Epithelial cell of proximal tubule (primary cell): ENCODE results near the gene LRRTM3. TPM values are rescaled to one million over a fixed set of nuclear protein-coding genes. Genes with fewer than 3 reads are reported as not detected.

Experiments
- DNase-seq: peaks from one replicate; pipeline ENCODE4 v3.0.0-alpha.2; 2011; ENCODE audit warnings: low read depth
- H3K4me3 ChIP-seq: 2 replicates; pipeline ENCODE4 v1.5.1; 2011; ENCODE audit warnings: low read depth, mild to moderate bottlenecking, low read length
- total RNA-seq: library from RNA; depleted of rRNA; stranded (reverse); fragments of >200 nt; gene quantifications from 2 replicates; pipeline ENCODE4 v1.2.3, GENCODE V29; 2015
- TF ChIP-seq, protein P1 (sequence below): conservative IDR thresholded peaks from 2 replicates; pipeline ENCODE4 v1.5.1; 2012; ENCODE audit warnings: low read depth, mild to moderate bottlenecking, low read length

Gene LRRTM3
- total RNA-seq, 1 donor from 2014 or later: 0.06 TPM

DNA sequence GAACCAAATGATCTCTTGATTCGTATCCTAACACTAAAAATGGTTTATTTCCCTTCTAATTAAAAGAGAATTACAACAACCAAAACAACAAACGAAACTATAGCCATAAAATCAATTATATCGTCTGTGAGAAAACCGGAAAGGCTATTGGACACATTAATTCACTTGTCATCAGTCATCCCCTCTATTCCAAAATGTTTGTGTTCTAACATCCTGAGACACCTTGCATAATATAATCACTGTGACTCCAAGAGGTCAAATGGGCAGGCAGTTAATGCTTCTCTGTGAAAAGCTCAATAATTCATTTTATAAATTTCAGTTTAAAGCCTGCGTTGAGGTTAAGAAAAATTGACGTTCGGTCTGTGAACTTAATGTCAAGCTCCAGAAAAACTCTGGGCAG lies 463 bp upstream of the LRRTM3 start:
- H3K4me3 ChIP-seq: no peak overlapping the region
- TF ChIP-seq, protein P1, sequence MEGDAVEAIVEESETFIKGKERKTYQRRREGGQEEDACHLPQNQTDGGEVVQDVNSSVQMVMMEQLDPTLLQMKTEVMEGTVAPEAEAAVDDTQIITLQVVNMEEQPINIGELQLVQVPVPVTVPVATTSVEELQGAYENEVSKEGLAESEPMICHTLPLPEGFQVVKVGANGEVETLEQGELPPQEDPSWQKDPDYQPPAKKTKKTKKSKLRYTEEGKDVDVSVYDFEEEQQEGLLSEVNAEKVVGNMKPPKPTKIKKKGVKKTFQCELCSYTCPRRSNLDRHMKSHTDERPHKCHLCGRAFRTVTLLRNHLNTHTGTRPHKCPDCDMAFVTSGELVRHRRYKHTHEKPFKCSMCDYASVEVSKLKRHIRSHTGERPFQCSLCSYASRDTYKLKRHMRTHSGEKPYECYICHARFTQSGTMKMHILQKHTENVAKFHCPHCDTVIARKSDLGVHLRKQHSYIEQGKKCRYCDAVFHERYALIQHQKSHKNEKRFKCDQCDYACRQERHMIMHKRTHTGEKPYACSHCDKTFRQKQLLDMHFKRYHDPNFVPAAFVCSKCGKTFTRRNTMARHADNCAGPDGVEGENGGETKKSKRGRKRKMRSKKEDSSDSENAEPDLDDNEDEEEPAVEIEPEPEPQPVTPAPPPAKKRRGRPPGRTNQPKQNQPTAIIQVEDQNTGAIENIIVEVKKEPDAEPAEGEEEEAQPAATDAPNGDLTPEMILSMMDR: no peak
- DNase-seq: no peak

DNA sequence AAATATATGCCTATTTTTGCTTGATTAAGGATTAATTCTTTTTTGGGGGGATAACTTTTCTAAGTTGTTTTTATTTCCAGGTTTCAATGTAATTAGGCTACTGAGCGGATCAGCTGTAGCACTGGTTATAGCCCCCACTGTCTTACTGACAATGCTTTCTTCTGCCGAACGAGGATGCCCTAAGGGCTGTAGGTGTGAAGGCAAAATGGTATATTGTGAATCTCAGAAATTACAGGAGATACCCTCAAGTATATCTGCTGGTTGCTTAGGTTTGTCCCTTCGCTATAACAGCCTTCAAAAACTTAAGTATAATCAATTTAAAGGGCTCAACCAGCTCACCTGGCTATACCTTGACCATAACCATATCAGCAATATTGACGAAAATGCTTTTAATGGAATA lies 1.0 kb downstream of the LRRTM3 start:
- TF ChIP-seq, protein P1: no peak
- no peak overlapping the region for H3K4me3 ChIP-seq
- DNase-seq: no peak

DNA sequence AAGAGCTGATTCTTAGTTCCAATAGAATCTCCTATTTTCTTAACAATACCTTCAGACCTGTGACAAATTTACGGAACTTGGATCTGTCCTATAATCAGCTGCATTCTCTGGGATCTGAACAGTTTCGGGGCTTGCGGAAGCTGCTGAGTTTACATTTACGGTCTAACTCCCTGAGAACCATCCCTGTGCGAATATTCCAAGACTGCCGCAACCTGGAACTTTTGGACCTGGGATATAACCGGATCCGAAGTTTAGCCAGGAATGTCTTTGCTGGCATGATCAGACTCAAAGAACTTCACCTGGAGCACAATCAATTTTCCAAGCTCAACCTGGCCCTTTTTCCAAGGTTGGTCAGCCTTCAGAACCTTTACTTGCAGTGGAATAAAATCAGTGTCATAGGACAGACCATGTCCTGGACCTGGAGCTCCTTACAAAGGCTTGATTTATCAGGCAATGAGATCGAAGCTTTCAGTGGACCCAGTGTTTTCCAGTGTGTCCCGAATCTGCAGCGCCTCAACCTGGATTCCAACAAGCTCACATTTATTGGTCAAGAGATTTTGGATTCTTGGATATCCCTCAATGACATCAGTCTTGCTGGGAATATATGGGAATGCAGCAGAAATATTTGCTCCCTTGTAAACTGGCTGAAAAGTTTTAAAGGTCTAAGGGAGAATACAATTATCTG lies 1.6 kb downstream of the LRRTM3 start:
- H3K4me3 ChIP-seq: no peak overlapping the region
- no peak for DNase-seq

DNA sequence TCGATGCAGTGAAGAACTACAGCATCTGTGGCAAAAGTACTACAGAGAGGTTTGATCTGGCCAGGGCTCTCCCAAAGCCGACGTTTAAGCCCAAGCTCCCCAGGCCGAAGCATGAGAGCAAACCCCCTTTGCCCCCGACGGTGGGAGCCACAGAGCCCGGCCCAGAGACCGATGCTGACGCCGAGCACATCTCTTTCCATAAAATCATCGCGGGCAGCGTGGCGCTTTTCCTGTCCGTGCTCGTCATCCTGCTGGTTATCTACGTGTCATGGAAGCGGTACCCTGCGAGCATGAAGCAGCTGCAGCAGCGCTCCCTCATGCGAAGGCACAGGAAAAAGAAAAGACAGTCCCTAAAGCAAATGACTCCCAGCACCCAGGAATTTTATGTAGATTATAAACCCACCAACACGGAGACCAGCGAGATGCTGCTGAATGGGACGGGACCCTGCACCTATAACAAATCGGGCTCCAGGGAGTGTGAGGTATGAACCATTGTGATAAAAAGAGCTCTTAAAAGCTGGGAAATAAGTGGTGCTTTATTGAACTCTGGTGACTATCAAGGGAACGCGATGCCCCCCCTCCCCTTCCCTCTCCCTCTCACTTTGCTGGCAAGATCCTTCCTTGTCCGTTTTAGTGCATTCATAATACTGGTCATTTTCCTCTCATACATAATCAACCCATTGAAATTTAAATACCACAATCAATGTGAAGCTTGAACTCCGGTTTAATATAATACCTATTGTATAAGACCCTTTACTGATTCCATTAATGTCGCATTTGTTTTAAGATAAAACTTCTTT lies 2.3 kb downstream of the LRRTM3 start:
- TF ChIP-seq, protein P1: no peak
- DNase-seq: no peak
- no peak overlapping the region for H3K4me3 ChIP-seq

More for the DNA sequence above, 1.6 kb downstream of the LRRTM3 start:
- TF ChIP-seq, protein P1: no peak

DNA sequence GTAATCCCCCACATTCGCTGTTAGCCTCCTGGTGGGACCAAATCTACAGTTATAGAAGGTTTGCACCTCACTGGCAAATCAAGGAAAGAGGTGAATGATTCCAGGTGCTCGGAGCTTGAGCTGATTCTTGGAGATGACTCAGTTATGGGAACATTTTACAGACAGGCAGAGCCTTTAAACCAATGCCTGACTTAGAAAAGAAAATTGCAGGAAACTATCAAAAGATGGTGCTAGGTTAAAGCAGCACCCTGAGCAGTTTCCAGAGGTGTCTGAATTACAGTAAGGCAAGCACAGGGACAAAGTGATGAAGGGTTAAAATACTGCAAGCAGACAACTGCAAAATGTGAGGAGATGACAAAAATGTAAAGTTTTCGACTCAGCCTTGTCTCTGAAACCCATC lies 2.9 kb downstream of the LRRTM3 start:
- no peak overlapping the region for H3K4me3 ChIP-seq
- DNase-seq: no peak
- TF ChIP-seq, protein P1: no peak

DNA sequence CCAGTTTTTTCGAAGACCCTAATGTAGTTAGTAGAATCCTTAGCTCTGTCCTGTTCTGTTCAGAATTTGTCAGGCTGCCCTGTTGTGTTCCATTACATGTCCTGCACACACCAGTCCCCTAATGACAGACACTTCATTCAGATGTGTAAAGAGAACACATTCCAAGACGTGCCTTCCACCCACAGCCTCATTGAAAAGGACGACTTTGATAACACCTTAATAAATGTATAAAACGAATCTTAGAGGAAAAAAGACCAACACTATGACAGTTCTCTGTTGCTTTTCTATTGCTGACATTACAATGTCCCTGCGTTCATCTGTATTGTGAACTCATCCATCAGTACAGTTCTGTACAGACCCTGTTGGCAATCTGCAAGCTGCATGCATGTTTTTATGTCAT lies 3.5 kb downstream of the LRRTM3 start:
- no peak overlapping the region for H3K4me3 ChIP-seq
- DNase-seq: no peak
- TF ChIP-seq, protein P1: no peak
